Naive thymus-derived CD8-positive, alpha-beta T cell (primary cell): ENCODE data around the gene NPIPA1. TPM values are rescaled to one million over a fixed set of nuclear protein-coding genes. Genes with fewer than 3 reads are reported as not detected.
"Not testable (repeated sequence)": the region's sequence is repeated elsewhere in the genome, so short reads cannot be mapped to it uniquely, and the experiment has no call there.

Source experiments
- ATAC-seq, 2 donors: fragments of 150-1000 bp; cut with Tn5 transposase in 1 of 2; sonication (Bioruptor Pico), chemical (Tn5 transposase) in 1 of 2; 1 replicate in 1 of 2; 2 replicates in 1 of 2; pipeline ENCODE4 v1.10.0; 2021; ENCODE audit warnings: mild to moderate bottlenecking in 2 of 2, moderate library complexity in 2 of 2
- POLR2A ChIA-PET: fragments of 350-600 bp; sonication (Branson Sonifier 250); formaldehyde crosslinking; loops from one replicate; lab custom pipeline; 2021; ENCODE audit warnings: antibody characterized with exemption; lab: Charles Lee
- DNase-seq, 10 donors: peaks; one replicate each; pipeline versions ENCODE4 v3.0.0 to v3.0.0-alpha.2; 2020 to 2022
- H3K27ac Mint-ChIP-seq, 10 donors: one replicate each; pipeline ENCODE4 v1.8.0; 2020 to 2022; ENCODE audit warnings: mild to moderate bottlenecking in 10 of 10, mixed read lengths in 10 of 10, moderate library complexity in 4 of 10, inconsistent platforms in 1 of 10
- H3K27me3 Mint-ChIP-seq, 5 donors: one replicate each; pipeline ENCODE4 v1.8.0; 2021 to 2022; ENCODE audit warnings: mixed read lengths in 5 of 5
- H3K36me3 Mint-ChIP-seq, 3 donors: one replicate each; pipeline ENCODE4 v1.8.0; 2020 to 2022; ENCODE audit warnings: mixed read lengths in 3 of 3, mild to moderate bottlenecking in 2 of 3, inconsistent platforms in 1 of 3
- H3K4me1 Mint-ChIP-seq, 4 donors: one replicate each; pipeline ENCODE4 v1.8.0; 2021 to 2022; ENCODE audit warnings: mixed read lengths in 4 of 4
- H3K4me3 Mint-ChIP-seq, 10 donors: one replicate each; pipeline ENCODE4 v1.8.0; 2020 to 2022; ENCODE audit warnings: mild to moderate bottlenecking in 10 of 10, mixed read lengths in 10 of 10, moderate library complexity in 6 of 10, inconsistent platforms in 1 of 10
- H3K9me3 Mint-ChIP-seq, 9 donors: one replicate each; pipeline ENCODE4 v1.8.0; 2020 to 2022; ENCODE audit warnings: mixed read lengths in 9 of 9, mild to moderate bottlenecking in 3 of 9, inconsistent platforms in 1 of 9, moderate library complexity in 1 of 9
- polyA plus RNA-seq, 3 donors: library from polyadenylated mRNA; unstranded; fragments of 300-500 nt; fragmentation: Illumina TruSeq; gene quantifications; one replicate each; pipeline ENCODE4 v1.2.3, GENCODE V29; 2021
- total RNA-seq, 8 experiments: library from RNA in 2 of 8; stranded (reverse) in 2 of 8; gene quantifications; one replicate each; pipeline ENCODE4 v1.2.3 and lab custom pipeline; 2021 to 2026

The NPIPA1 gene
- total and polyA plus RNA-seq, 5 experiments from 2014 or later, result 0.52 to 180 (median 6.2) TPM

DNA sequence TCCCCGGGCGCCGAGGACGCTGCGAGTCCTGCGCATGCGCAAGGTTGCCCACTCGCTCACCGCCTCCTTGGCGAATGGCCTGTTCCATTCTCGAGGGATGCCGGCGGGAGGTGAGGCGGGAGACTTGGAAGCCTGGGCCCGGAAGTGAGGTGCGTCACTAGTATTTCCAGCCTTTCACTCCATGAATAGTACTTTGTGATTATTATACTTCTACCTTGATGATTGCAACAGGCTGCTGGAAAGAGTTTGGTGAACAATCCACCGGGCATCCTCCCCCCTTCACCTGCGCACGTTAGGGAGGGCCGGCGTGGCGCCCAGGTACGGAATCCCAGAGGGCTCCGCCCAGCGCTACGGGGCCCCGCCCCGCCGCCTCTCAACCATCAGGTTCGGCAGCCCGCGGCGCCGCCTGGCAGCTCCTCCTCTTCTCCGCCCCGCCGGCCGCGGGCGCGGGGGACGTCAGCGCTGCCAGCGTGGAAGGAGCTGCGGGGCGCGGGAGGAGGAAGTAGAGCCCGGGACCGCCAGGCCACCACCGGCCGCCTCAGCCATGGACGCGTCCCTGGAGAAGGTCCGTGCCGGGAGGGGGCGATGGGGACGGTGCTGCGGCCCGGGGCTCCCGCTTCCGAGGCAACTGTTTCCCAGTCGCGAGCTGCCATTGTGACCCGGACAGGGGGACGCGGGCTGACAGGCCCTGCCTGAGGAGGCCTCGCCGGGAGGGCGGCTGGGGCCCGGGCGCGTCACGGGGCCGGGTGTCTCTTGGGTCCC is 37.6 kb downstream of the NPIPA1 start, which contains the start of gene PDXDC1:
TSS of gene PDXDC1 (plus strand) at position 371 of the 762 bp plus-strand sequence. CDS start at position 545, 174 bp downstream.
- DNase-seq (peak; percentile 97 to 100 (median 98)), ATAC-seq (peak; percentile 94 to 95)
- Mint-ChIP-seq H3K4me1 (peaks cover 15 to 37% (median 29%) of the 10 kb centered on the region in 4 donors), H3K27ac (peak within 1 kb of the TSS; percentile 86 to 96 (median 96)), H3K4me3 (peak within 1 kb of the TSS; percentile 85 to 94 (median 92))
- H3K36me3 Mint-ChIP-seq, H3K9me3 Mint-ChIP-seq, H3K27me3 Mint-ChIP-seq: not testable (repeated sequence)
- POLR2A ChIA-PET, result interaction anchor here (0.8 to 1.1 kb wide), 2 partner anchors 38 to 47 kb away, joined by 3 to 4 read pairs; no protein-coding TSS in a partner anchor

DNA sequence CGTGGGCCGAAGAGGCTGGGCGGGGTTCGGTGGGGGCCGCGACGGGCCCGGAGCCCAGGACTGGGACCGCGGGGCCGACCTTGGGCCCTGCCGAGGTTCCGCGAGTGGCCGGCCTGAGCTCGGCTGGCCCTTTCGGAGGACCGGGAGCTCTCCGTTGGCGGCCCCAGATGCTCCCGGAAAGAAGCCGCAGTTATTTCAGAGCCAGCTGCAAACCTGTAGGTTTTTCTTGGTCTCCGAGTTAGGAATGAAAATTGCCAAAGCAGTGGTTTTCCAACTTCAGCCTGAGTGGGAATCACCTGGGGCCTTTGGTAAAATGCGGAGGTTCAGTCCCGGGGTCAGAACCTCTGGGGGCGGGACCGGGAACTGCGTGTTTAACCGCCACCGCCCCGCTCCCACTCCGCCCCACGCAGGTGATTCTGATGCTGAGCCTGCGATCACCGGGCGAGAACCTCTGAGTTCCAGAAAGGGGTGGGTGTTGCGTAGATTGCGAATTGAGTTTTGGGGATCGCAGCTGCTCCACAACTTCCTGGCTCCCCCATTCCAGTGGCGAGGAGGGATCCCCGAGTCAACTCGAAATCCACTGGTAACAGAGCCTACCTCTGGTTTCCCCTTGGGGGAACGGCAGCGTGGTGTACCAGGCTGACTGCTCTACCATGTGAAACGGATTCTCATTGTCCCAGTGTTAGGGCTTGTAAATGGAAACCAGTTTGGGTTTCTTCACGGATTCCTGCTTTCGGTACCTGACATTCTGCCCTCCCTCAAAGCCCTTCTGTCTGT is 38.4 kb downstream of the NPIPA1 start:
- H3K27me3 Mint-ChIP-seq, H3K36me3 Mint-ChIP-seq, H3K9me3 Mint-ChIP-seq: not testable (repeated sequence)
- Mint-ChIP-seq H3K4me1 (peaks cover 16 to 41% (median 31%) of the 10 kb centered on the region in 4 donors), H3K27ac (peak overlapping the region; percentile 84 to 96 (median 93)), H3K4me3 (peak overlapping the region; percentile 85 to 92 (median 91))
- DNase-seq, result peak; percentile 56 to 79 (median 69)
- POLR2A ChIA-PET, result interaction anchor here (0.8 to 1.1 kb wide), 2 partner anchors 38 to 46 kb away, joined by 3 to 4 read pairs; no protein-coding TSS in a partner anchor
- ATAC-seq, result peak; percentile 35 to 45

DNA sequence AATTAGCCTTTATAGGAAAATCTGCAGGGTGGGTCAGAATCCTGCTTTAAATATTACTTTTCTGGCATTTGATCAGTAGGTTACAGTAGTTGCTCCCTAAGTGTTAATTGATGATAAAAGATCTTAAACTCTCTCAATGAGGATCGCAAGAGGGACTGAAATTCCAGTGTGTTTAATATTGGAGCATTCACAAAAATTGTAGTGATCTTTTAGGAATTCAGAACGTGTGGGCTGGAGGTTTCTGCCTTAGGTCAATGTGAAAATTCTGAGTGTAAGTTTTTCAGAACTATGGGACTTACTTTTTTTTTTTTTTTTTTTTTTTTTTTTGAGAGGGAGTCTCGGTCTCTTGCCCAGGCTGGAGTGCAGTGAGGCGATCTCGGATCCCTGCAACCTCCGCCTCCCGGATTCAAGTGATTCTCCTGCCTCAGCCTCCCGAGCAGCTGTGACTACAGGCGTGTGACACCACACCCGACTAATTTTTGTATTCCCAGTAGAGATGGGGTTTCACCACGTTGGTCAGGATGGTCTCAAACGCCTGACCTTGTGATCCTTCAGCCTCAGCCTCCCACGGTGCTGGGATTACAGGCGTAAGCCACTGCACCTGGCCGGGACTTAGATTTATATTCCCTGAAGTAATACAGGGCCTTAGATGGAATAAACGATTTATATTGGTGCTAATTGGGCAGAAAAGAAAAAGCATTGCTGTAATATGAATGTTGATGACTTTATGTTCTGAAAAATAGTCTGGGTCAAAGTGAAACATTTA is 39.9 kb downstream of the NPIPA1 start:
- POLR2A ChIA-PET, result interaction anchor here (0.7 kb wide), 1 partner anchor 24 kb away, joined by 4 read pairs; no protein-coding TSS in a partner anchor
- H3K9me3 Mint-ChIP-seq, ATAC-seq, DNase-seq, H3K27me3 Mint-ChIP-seq, H3K36me3 Mint-ChIP-seq: not testable (repeated sequence)
- Mint-ChIP-seq H3K4me1 (peaks cover 23 to 55% (median 44%) of the 10 kb centered on the region in 4 donors), H3K4me3 (peak overlapping the region in 9 of 10 donors; percentile 2 to 92 (median 35)), H3K27ac (peak overlapping the region in 3 of 10 donors; percentile 44 to 84 (median 47))

DNA sequence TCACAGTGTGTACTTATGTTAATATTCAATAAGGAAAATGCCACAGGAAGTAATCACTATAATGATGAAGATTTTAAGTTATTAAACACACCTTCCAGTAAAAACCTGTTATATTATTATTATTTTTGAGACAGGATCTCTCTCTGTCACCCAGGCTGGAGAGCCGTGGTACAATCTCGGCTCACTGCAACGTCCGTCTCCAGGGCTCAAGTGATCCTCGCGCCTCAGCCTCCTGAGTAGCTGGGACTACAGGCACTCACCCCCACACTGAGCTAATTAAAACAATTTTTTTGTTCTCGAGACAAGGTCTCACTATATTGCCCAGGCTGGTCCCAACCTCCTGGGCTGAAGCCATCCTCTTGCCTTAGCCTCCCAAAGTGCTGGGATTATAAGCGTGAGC is 41.0 kb downstream of the NPIPA1 start:
- Mint-ChIP-seq H3K4me1 (peaks cover 23 to 63% (median 49%) of the 10 kb centered on the region in 4 donors), H3K27ac (peak overlapping the region in 1 of 10 donors; percentile 73)
- H3K9me3 Mint-ChIP-seq, DNase-seq, H3K27me3 Mint-ChIP-seq, ATAC-seq, POLR2A ChIA-PET, H3K36me3 Mint-ChIP-seq, H3K4me3 Mint-ChIP-seq: not testable (repeated sequence)

DNA sequence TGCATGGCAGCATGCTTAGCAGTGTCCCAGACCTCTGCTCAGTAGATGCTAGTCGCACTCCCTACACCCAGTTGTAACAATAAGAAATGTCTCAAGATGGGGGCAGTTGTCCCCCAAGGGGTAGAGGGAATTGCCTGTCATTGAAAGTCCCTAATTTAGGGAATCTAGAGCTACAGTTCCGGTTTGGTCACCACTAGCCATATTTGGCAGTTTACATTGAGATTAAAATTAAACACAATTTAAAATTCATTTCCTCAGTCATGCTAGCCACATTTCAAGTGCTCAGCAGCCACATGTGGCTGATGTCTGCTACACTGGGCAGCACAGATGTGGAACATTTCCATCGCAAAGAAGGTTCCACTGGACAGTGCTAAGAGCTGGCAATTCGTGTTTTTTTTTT is 41.7 kb downstream of the NPIPA1 start:
- Mint-ChIP-seq H3K4me1 (peaks cover 23 to 61% (median 50%) of the 10 kb centered on the region in 4 donors), H3K27ac (peak overlapping the region in 4 of 10 donors; percentile 0 to 73 (median 51)), H3K4me3 (peak overlapping the region in 1 of 10 donors; percentile 32)
- H3K27me3 Mint-ChIP-seq, H3K9me3 Mint-ChIP-seq, ATAC-seq, H3K36me3 Mint-ChIP-seq, DNase-seq, POLR2A ChIA-PET: not testable (repeated sequence)

DNA sequence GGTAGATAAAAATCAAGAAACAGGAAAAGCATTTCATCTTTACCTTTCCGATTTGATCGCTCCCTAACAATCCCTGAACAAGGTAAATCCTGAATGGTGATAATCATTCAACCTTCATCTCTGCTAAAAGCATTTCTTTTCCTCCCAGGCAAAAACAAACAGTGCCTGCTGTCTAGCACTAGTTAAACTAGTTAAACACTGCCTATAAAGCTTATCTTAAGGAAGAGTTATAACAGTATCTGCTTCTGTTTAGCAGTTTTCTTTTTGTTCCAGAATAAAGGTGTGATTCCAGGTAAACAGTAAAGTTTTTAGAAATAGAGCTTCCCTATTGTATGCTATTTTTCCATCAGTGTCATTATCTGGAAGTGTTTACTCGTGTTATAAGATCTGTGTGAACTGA is 44.0 kb downstream of the NPIPA1 start:
- peak overlapping the region in 3 of 10 donors; percentile 8 to 34 (median 20) for H3K27ac Mint-ChIP-seq
- peaks cover 23 to 61% (median 49%) of the 10 kb centered on the region in 4 donors for H3K4me1 Mint-ChIP-seq
- H3K9me3 Mint-ChIP-seq, DNase-seq, ATAC-seq, H3K27me3 Mint-ChIP-seq, H3K4me3 Mint-ChIP-seq, POLR2A ChIA-PET: not testable (repeated sequence)
- peaks cover 0 to 23% (median 8%) of the 10 kb centered on the region in 3 donors for H3K36me3 Mint-ChIP-seq

DNA sequence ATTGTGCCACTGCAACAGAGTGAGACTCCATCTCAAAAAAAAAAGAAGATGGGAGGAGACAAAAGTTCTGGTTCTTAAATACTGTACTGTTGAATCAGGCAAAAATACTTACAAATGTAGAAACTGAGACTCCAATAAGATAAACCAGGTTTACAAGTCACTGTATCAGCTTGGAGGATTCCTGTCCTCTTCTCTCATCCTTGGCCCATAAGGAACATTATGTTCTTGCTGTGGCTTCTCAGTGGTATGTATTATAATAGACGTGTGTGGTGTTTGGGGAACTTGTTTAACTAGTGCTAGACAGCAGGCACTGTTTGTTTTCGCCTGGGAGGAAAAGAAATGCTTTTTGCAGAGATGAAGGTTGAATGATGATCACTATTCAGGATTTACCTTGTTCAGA is 45.3 kb downstream of the NPIPA1 start:
- ATAC-seq, H3K27me3 Mint-ChIP-seq, POLR2A ChIA-PET, DNase-seq, H3K9me3 Mint-ChIP-seq, H3K4me3 Mint-ChIP-seq: not testable (repeated sequence)
- Mint-ChIP-seq H3K4me1 (peaks cover 19 to 55% (median 44%) of the 10 kb centered on the region in 4 donors), H3K27ac (peak overlapping the region in 2 of 10 donors; percentile 20 to 77), H3K36me3 (peaks cover 0 to 36% (median 17%) of the 10 kb centered on the region in 3 donors)

DNA sequence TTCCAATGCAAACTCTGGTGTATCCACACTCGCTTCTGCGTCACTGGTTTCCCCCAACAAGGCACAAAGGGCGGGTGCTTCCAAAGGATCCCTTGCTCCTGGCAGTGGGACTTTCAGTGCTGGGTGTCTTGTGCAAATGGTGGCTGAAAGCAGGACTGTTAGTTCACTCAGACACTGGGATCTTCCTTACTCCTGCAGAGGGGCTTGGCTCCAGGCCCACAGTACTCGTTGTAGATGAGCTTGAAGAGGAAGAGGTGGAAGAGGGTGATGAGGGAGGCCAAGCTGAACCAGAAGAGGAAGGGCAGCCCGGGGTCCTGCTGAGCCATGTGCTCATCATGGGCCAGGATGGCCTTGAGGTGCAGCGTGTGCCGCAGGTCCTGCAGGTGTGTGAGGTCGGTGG is 50.8 kb downstream of the NPIPA1 start:
- H3K27ac Mint-ChIP-seq, result peak overlapping the region in 8 of 10 donors; percentile 10 to 79 (median 40)
- H3K4me1 Mint-ChIP-seq, result peaks cover 20 to 39% (median 36%) of the 10 kb centered on the region in 4 donors
- POLR2A ChIA-PET, H3K9me3 Mint-ChIP-seq, ATAC-seq, H3K27me3 Mint-ChIP-seq, DNase-seq: not testable (repeated sequence)
- H3K4me3 Mint-ChIP-seq, result peak overlapping the region in 3 of 10 donors; percentile 5 to 76 (median 54)
- peaks cover 11 to 57% (median 41%) of the 10 kb centered on the region in 3 donors for H3K36me3 Mint-ChIP-seq

DNA sequence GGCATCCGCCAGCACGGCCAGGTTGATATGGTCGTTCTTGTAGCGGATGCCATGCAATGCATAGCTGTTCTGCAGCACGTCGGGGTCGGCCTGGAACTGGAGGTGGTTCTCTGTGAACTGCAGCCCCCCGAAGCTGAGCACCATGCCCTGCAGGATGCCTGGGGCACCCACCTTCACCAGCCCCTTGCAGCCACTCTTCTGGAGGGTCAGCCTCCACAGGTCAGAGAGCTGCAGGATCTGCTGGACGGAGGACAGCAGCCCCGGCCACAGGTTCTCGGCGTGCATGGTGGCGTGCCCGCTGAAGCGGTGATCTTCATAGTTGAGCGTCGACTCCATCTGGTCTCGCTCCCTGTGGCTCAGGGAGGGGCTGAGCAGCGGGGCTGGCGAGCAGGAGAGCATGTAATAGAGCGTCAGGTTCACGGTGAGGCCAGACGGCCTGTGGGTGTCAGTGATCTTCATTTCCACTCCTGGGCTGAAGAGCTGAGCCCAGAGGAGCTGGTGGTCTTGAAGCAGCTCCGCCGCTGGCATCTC is 51.5 kb downstream of the NPIPA1 start:
- POLR2A ChIA-PET, H3K27me3 Mint-ChIP-seq, DNase-seq, H3K9me3 Mint-ChIP-seq: not testable (repeated sequence)
- H3K4me3 Mint-ChIP-seq, result peak overlapping the region in 4 of 10 donors; percentile 41 to 76 (median 59)
- ATAC-seq, result peak in 1 of 2 donors; percentile 20
- H3K36me3 Mint-ChIP-seq, result peaks cover 11 to 61% (median 41%) of the 10 kb centered on the region in 3 donors
- peak overlapping the region in 4 of 10 donors; percentile 8 to 74 (median 50) for H3K27ac Mint-ChIP-seq
- H3K4me1 Mint-ChIP-seq, result peaks cover 22 to 38% (median 37%) of the 10 kb centered on the region in 4 donors

DNA sequence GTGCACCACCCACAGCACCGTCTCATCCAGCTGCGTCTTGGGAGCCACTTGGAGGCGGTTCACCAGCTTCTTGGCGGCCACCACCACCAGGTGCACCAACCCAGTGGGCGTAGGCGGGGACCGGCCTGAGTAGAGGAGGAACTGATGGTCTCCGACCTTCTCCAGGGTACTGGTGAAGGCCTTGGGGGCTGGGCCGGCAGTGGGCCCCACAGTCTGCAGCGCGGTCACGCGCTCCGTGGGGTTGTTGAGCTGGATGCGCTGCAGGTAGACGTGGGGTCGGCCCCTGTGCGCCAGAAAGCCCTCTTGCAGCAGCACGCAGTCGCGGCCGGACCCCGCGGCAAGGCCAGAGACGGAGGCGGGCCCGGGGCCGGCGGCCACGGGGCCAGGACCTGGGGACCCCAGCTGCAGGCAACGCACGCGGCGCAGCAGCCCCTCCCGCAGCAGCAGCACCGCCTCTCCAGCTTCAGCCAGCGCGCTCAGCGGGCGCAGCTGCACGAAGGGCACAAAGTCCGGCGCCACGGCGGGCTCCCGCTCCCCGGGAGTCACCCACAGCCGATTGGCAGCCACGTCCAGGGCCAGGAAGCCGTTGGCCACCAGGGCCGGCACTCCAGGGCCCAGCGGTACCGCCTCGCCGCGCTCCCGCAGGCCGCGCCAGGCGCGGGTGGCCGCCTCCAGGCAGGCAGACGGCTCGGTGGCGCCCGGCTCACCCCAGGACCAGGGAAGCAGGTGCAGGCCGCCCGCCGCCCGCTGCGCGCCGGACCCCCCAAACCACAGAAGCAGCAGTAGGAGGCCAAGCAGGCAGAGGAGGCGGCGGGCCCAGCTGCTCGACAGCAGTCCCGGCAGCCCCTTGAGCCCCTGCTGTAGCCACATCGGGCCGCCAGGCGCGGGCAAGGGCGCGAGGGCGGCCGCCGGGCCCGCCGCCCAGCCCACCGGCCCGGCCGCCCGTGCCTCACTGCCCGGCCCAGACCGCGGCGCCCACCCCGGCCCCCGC is 52.3 kb downstream of the NPIPA1 start:
- H3K9me3 Mint-ChIP-seq, POLR2A ChIA-PET, DNase-seq, H3K27me3 Mint-ChIP-seq: not testable (repeated sequence)
- Mint-ChIP-seq H3K27ac (peak overlapping the region in 1 of 10 donors; percentile 74), H3K4me3 (peak overlapping the region in 3 of 10 donors; percentile 48 to 81 (median 72)), H3K36me3 (peaks cover 11 to 61% (median 46%) of the 10 kb centered on the region in 3 donors), H3K4me1 (peaks cover 27 to 44% (median 38%) of the 10 kb centered on the region in 4 donors)
- ATAC-seq, result peak in 1 of 2 donors; percentile 43
